HEK293 (cell line): ENCODE measurements around the gene L3MBTL4.

ENCODE experiments used
- CTCF ChIA-PET: fragments of 350-600 bp; formaldehyde crosslinking; extraction: SDS; loops from one replicate; lab custom pipeline; 2021; ENCODE audit warnings: antibody characterized with exemption; lab: Yijun Ruan, JAX
- POLR2A ChIA-PET: fragments of 300-600 bp; formaldehyde crosslinking; extraction: SDS; loops from one replicate; lab custom pipeline; 2020; ENCODE audit warnings: antibody characterized with exemption, inconsistent platforms; lab: Yijun Ruan, JAX
- H3K27ac ChIP-seq: fragments of 200-500 bp; sonication (Bioruptor generic); 2 replicates; pipeline ENCODE4 v1.5.1; 2014; ENCODE audit warnings: low read depth, low read length, control low read depth, inconsistent platforms; ENCODE audit errors: extremely low read depth
- H3K36me3 ChIP-seq, 2 experiments: fragments of 200-500 bp in 1 of 2; sonication (Bioruptor generic) in 1 of 2; 1 replicate in 1 of 2; 2 replicates in 1 of 2; pipeline ENCODE4 v1.5.1; 2014 to 2017; ENCODE audit warnings: inconsistent platforms in 2 of 2, low read length in 2 of 2; ENCODE audit not compliant: control insufficient read depth in 2 of 2, insufficient read depth in 1 of 2
- H3K4me1 ChIP-seq: fragments of 200-500 bp; sonication (Bioruptor generic); 2 replicates; pipeline ENCODE4 v1.5.1; 2014; ENCODE audit warnings: mild to moderate bottlenecking, low read length, inconsistent platforms; ENCODE audit not compliant: control insufficient read depth, insufficient read depth
- H3K4me3 ChIP-seq: 2 replicates; pipeline ENCODE4 v1.5.1; 2011; ENCODE audit warnings: low read depth, mild to moderate bottlenecking, control low read depth, low read length, moderate library complexity
- H3K9me3 ChIP-seq: fragments of 200-500 bp; sonication (Bioruptor generic); 2 replicates; pipeline ENCODE4 v1.5.1; 2014; ENCODE audit warnings: low read depth, low read length, inconsistent platforms; ENCODE audit not compliant: control insufficient read depth, insufficient read depth
- BCL11B ChIP-seq: fragments of 450-650 bp; formaldehyde crosslinking; IDR thresholded peaks from 2 replicates; pipeline ENCODE4 v1.5.1; 2016; ENCODE audit warnings: low read depth, missing biosample characterization, missing genetic modification characterization
- KLF17 ChIP-seq: fragments of 450-650 bp; formaldehyde crosslinking; IDR thresholded peaks from 2 replicates; pipeline ENCODE4 v1.5.1; 2016; ENCODE audit warnings: missing biosample characterization, missing genetic modification characterization
- MYNN ChIP-seq: fragments of 450-650 bp; formaldehyde crosslinking; IDR thresholded peaks from 2 replicates; pipeline ENCODE4 v1.5.1; 2016; ENCODE audit warnings: missing biosample characterization, missing genetic modification characterization, borderline replicate concordance
- PBX3 ChIP-seq: sonication (generic); formaldehyde crosslinking; IDR thresholded peaks from 2 replicates; pipeline ENCODE4 v1.8.1; 2022; ENCODE audit warnings: mild to moderate bottlenecking, moderate library complexity, missing genetic modification reagents
- PRDM1 ChIP-seq: fragments of 450-650 bp; formaldehyde crosslinking; IDR thresholded peaks from 2 replicates; pipeline ENCODE4; 2016; ENCODE audit warnings: missing biosample characterization, missing genetic modification characterization
- TSHZ1 ChIP-seq: fragments of 450-650 bp; formaldehyde crosslinking; IDR thresholded peaks from 2 replicates; pipeline ENCODE4 v1.5.1; 2016; ENCODE audit warnings: missing biosample characterization, missing genetic modification characterization, borderline replicate concordance
- ZBTB1 ChIP-seq: fragments of 450-650 bp; formaldehyde crosslinking; IDR thresholded peaks from 2 replicates; pipeline ENCODE4 v1.5.1; 2016; ENCODE audit warnings: missing biosample characterization, missing genetic modification characterization
- ZEB2 ChIP-seq: fragments of 450-650 bp; formaldehyde crosslinking; IDR thresholded peaks from 2 replicates; pipeline ENCODE4 v1.5.1; 2016; ENCODE audit warnings: missing biosample characterization, missing genetic modification characterization
- ZNF138 ChIP-seq: fragments of 450-650 bp; formaldehyde crosslinking; IDR thresholded peaks from 2 replicates; pipeline ENCODE4 v1.5.1; 2016; ENCODE audit warnings: missing biosample characterization, missing genetic modification characterization, borderline replicate concordance
- ZNF324 ChIP-seq: fragments of 450-650 bp; formaldehyde crosslinking; IDR thresholded peaks from 2 replicates; pipeline ENCODE4 v1.5.1; 2016; ENCODE audit warnings: missing biosample characterization, missing genetic modification characterization
- ZNF350 ChIP-seq: fragments of 450-650 bp; formaldehyde crosslinking; IDR thresholded peaks from 2 replicates; pipeline ENCODE4 v1.5.0; 2017; ENCODE audit warnings: missing biosample characterization, mild to moderate bottlenecking, missing genetic modification characterization
- ZNF391 ChIP-seq: fragments of 450-650 bp; formaldehyde crosslinking; IDR thresholded peaks from 2 replicates; pipeline ENCODE4 v1.5.1; 2016; ENCODE audit warnings: low read depth, missing biosample characterization, missing genetic modification characterization, borderline replicate concordance
- ZNF394 ChIP-seq: fragments of 450-650 bp; formaldehyde crosslinking; IDR thresholded peaks from 2 replicates; pipeline ENCODE4 v1.5.1; 2016; ENCODE audit warnings: missing biosample characterization, missing genetic modification characterization, mild to moderate bottlenecking, moderate library complexity, borderline replicate concordance
- ZNF404 ChIP-seq: fragments of 450-650 bp; formaldehyde crosslinking; IDR thresholded peaks from 2 replicates; pipeline ENCODE4 v1.5.1; 2017; ENCODE audit warnings: missing biosample characterization, missing genetic modification characterization
- ZNF48 ChIP-seq: fragments of 450-650 bp; formaldehyde crosslinking; IDR thresholded peaks from 2 replicates; pipeline ENCODE4 v1.5.1; 2016; ENCODE audit warnings: missing biosample characterization, missing genetic modification characterization
- ZNF544 ChIP-seq: fragments of 450-650 bp; formaldehyde crosslinking; IDR thresholded peaks from 2 replicates; pipeline ENCODE4 v1.5.0; 2017; ENCODE audit warnings: missing biosample characterization, missing genetic modification characterization
- ZNF660 ChIP-seq: fragments of 450-650 bp; IDR thresholded peaks from 2 replicates; pipeline ENCODE4 v1.5.1; 2018; ENCODE audit warnings: missing biosample characterization, mild to moderate bottlenecking, missing genetic modification characterization
- ZNF792 ChIP-seq: fragments of 450-650 bp; formaldehyde crosslinking; IDR thresholded peaks from 2 replicates; pipeline ENCODE4 v1.5.1; 2016; ENCODE audit warnings: missing biosample characterization, missing genetic modification characterization

L3MBTL4 gene

GRCh38 chr18:6428851-6429395 lies 14.2 kb upstream of the L3MBTL4 start:
- TF ChIP-seq BCL11B (tag by site-specific recombination) (no peak), ZNF350 (tag by site-specific recombination) (no peak), PRDM1 (no peak)
- CTCF ChIA-PET, result no interaction called here
- no peaks in the 10 kb centered on the region for H3K4me1 ChIP-seq
- no peaks in the 10 kb centered on the region for H3K9me3 ChIP-seq
- H3K27ac ChIP-seq, result no peak overlapping the region
- POLR2A ChIA-PET, result no interaction called here
- H3K36me3 ChIP-seq, result no peaks in the 10 kb centered on the region
- H3K4me3 ChIP-seq, result no peak overlapping the region

GRCh38 chr18:6427286-6427685 lies 12.6 kb upstream of the L3MBTL4 start:
- CTCF ChIA-PET, result no interaction called here
- POLR2A ChIA-PET, result no interaction called here
- Histone ChIP-seq H3K4me3 (no peak overlapping the region), H3K27ac (no peak overlapping the region), H3K36me3 (no peaks in the 10 kb centered on the region), H3K4me1 (no peaks in the 10 kb centered on the region), H3K9me3 (no peaks in the 10 kb centered on the region)
- TF ChIP-seq ZNF324 (tag by site-specific recombination), result no peak

GRCh38 chr18:6423289-6423688 lies 8.6 kb upstream of the L3MBTL4 start:
- TF ChIP-seq ZNF138 (tag by site-specific recombination) (no peak), ZEB2 (tag by site-specific recombination) (no peak), ZNF48 (tag by site-specific recombination) (no peak), ZNF404 (tag by site-specific recombination) (no peak), ZNF792 (no peak), ZNF394 (tag by site-specific recombination) (no peak), TSHZ1 (tag by site-specific recombination) (no peak), ZNF391 (tag by site-specific recombination) (no peak), MYNN (tag by site-specific recombination) (no peak), KLF17 (no peak), ZBTB1 (tag by site-specific recombination) (no peak), ZNF660 (tag by site-specific recombination) (no peak), PBX3 (CRISPR knock-in tag) (no peak), ZNF350 (tag by site-specific recombination) (no peak), ZNF544 (tag by site-specific recombination) (no peak)
- Histone ChIP-seq H3K36me3 (no peaks in the 10 kb centered on the region), H3K4me3 (no peak overlapping the region), H3K4me1 (no peaks in the 10 kb centered on the region), H3K9me3 (no peaks in the 10 kb centered on the region), H3K27ac (no peak overlapping the region)
- CTCF ChIA-PET, result interaction anchor here (1.3 kb wide), 1 partner anchor 60 kb away, joined by 4 read pairs; no protein-coding TSS in a partner anchor
- POLR2A ChIA-PET, result no interaction called here
